Lung (tissue), 12 donors: Measurements from ENCODE around the gene LRRK1. TPM values are rescaled to one million over a fixed set of nuclear protein-coding genes. Genes with fewer than 3 reads are reported as not detected.
"Not testable (repeated sequence)": the region's sequence is repeated elsewhere in the genome, so short reads cannot be mapped to it uniquely, and the experiment has no call there.

Experiments used
- ATAC-seq: fragments of 200-7000 bp; cut with Tn5 transposase; one replicate; pipeline ENCODE4 v1.9.1; 2020; ENCODE audit warnings: moderate number of reproducible peaks; ENCODE audit not compliant: insufficient read depth, low FRiP score
- DNase-seq, 3 donors: peaks; one replicate each; pipeline ENCODE4 v3.0.0-alpha.2; 2013 to 2017
- H3K27ac ChIP-seq, 2 donors: one replicate each; pipeline ENCODE4 v1.5.1; 2013; ENCODE audit warnings: mild to moderate bottlenecking in 2 of 2, moderate library complexity in 2 of 2, control low read depth in 1 of 2, inconsistent platforms in 1 of 2, low read depth in 1 of 2, low read length in 1 of 2
- H3K27me3 ChIP-seq, 3 donors: one replicate each; pipeline ENCODE4 v1.5.1; 2013; ENCODE audit warnings: low read length in 2 of 3; ENCODE audit not compliant: control insufficient read depth in 3 of 3, insufficient read depth in 3 of 3
- H3K36me3 ChIP-seq, 4 donors: one replicate each; pipeline ENCODE4 v1.5.1; 2013; ENCODE audit warnings: low read length in 4 of 4, mild to moderate bottlenecking in 1 of 4, moderate library complexity in 1 of 4; ENCODE audit not compliant: control insufficient read depth in 4 of 4, insufficient read depth in 4 of 4
- H3K4me1 ChIP-seq, 5 donors: one replicate each; pipeline ENCODE4 v1.5.1; 2013; ENCODE audit warnings: low read length in 5 of 5, mild to moderate bottlenecking in 2 of 5, moderate library complexity in 1 of 5; ENCODE audit not compliant: control insufficient read depth in 5 of 5, insufficient read depth in 5 of 5
- H3K4me3 ChIP-seq: one replicate; pipeline ENCODE4 v1.5.1; 2013; ENCODE audit warnings: mild to moderate bottlenecking, control low read depth, moderate library complexity
- H3K9ac ChIP-seq, 2 donors: one replicate each; pipeline ENCODE4 v1.5.1; 2013; ENCODE audit warnings: low read length in 2 of 2, control low read depth in 1 of 2; ENCODE audit not compliant: insufficient read depth in 1 of 2
- H3K9me3 ChIP-seq, 4 donors: one replicate each; pipeline ENCODE4 v1.5.1; 2013; ENCODE audit warnings: low read length in 3 of 4, mild to moderate bottlenecking in 1 of 4, moderate library complexity in 1 of 4; ENCODE audit not compliant: control insufficient read depth in 4 of 4, insufficient read depth in 3 of 4
- CTCF ChIP-seq: IDR thresholded peaks from 2 replicates; pipeline ENCODE4 v1.5.1; 2012; ENCODE audit warnings: mild to moderate bottlenecking; ENCODE audit errors: control extremely low read depth, extremely low read depth
- WGBS, 2 donors: extraction: QIAGEN DNeasy Blood & Tissue Kit; methylation state at CpG; one replicate each; pipeline ENCODE4 v1.1.7; 2013; 5-methylcytosine and 5-hydroxymethylcytosine counted together
- polyA plus RNA-seq, 2 donors: library from polyadenylated mRNA; stranded (reverse); fragments of 200-250 nt; gene quantifications; one replicate each; pipeline ENCODE4 v1.2.1, GENCODE V29; 2013
- total RNA-seq, 2 donors: library from RNA; depleted of rRNA in 1 of 2; stranded (reverse); fragments of >200 nt in 1 of 2; gene quantifications; one replicate each; pipeline ENCODE4 v1.2.1, GENCODE V29; 2014 to 2021
- donor health status: control.
- donor health status: control.
- donor health status: Bipolar disorder and iron deficiency.
- donor health status: healthy.
- donor health status: DM: yes; HTN: yes; CAD: no.

Gene LRRK1
- total and polyA plus RNA-seq, 4 donors, result 5.7 to 22.9 (median 9.7) TPM

- peak overlapping the region; percentile 63 to 80 for H3K27ac ChIP-seq
- TF ChIP-seq CTCF, result no peak
- no peak overlapping the region for H3K4me3 ChIP-seq
- no peaks in the 10 kb centered on the region for H3K9me3 ChIP-seq
- no peaks in the 10 kb centered on the region for H3K27me3 ChIP-seq
- ATAC-seq (peak; percentile 70), DNase-seq (peak in 2 of 3 donors; percentile 42 to 48)
- peaks cover 0 to 17% (median 0%) of the 10 kb centered on the region in 4 donors for H3K36me3 ChIP-seq
- H3K9ac ChIP-seq, result peak overlapping the region in 1 of 2 donors; percentile 4
- 61 to 62% methylated on average over 6 of the region's 6 CpGs for WGBS, 2 donors
- H3K4me1 ChIP-seq, result peaks cover 0 to 39% (median 22%) of the 10 kb centered on the region in 5 donors
Observed at GRCh38 chr15:101070502-101071273, 151.5 kb downstream of the LRRK1 start.

- H3K9me3 ChIP-seq, result no peaks in the 10 kb centered on the region
- WGBS, 2 donors, result 95 to 97% methylated on average over 10 of the region's 10 CpGs
- H3K4me3 ChIP-seq, result no peak overlapping the region
- TF ChIP-seq CTCF, result no peak
- no peak overlapping the region for H3K9ac ChIP-seq
- no peak overlapping the region for H3K27ac ChIP-seq
- peaks cover 0 to 10% (median 0%) of the 10 kb centered on the region in 4 donors for H3K36me3 ChIP-seq
- ATAC-seq (no peak), DNase-seq (no peak)
- H3K27me3 ChIP-seq, result no peaks in the 10 kb centered on the region
- peaks cover 0 to 39% (median 22%) of the 10 kb centered on the region in 5 donors for H3K4me1 ChIP-seq
Observed at GRCh38 chr15:101071651-101072050, 152.5 kb downstream of the LRRK1 start.

GRCh38 chr15:101072235-101072634 is 153.1 kb downstream of the LRRK1 start:
- not testable (repeated sequence) for ATAC-seq, DNase-seq
- WGBS, 2 donors, result 96 to 98% methylated on average over 4 of the region's 4 CpGs

GRCh38 chr15:101077806-101078668 is 158.9 kb downstream of the LRRK1 start:
- H3K4me1 ChIP-seq, H3K36me3 ChIP-seq, DNase-seq, H3K9me3 ChIP-seq, H3K27me3 ChIP-seq, H3K27ac ChIP-seq, ATAC-seq, H3K4me3 ChIP-seq, H3K9ac ChIP-seq: not testable (repeated sequence)
- WGBS, 2 donors, result 93 to 97% methylated on average over 15 of the region's 15 CpGs

More at GRCh38 chr15:101072235-101072634, 153.1 kb downstream of the LRRK1 start:
- peaks cover 0 to 38% (median 21%) of the 10 kb centered on the region in 5 donors for H3K4me1 ChIP-seq
- not testable (repeated sequence) for H3K9me3 ChIP-seq, H3K36me3 ChIP-seq, H3K9ac ChIP-seq, H3K4me3 ChIP-seq, H3K27me3 ChIP-seq, H3K27ac ChIP-seq
